ENCODE measurements around the gene TDO2. TPM values are rescaled to one million over a fixed set of nuclear protein-coding genes. Genes with fewer than 3 reads are reported as not detected.

TDO2 gene
- polyA plus RNA-seq, 1 donor from 2014 or later, result 0.73 TPM

- no peak overlapping the region for H3K27ac ChIP-seq (ENCODE audit: low read length)
- H3K9me3 ChIP-seq (ENCODE audit: low read length), result no peaks in the 10 kb centered on the region
- H3K4me2 ChIP-seq (ENCODE audit: low read length), result no peak overlapping the region
- no peaks in the 10 kb centered on the region for H3K36me3 ChIP-seq (ENCODE audit: insufficient read depth, low read length)
- no peaks in the 10 kb centered on the region for H3K27me3 ChIP-seq (ENCODE audit: insufficient read depth, low read depth, low read length)
- no peaks in the 10 kb centered on the region for H3K9me2 ChIP-seq (ENCODE audit: insufficient read depth, low read length)
- H4K20me1 ChIP-seq (ENCODE audit: insufficient read depth), result no peaks in the 10 kb centered on the region
- H2AFZ ChIP-seq (ENCODE audit: low read depth, low read length), result no peak overlapping the region
- no peaks in the 10 kb centered on the region for H3K79me2 ChIP-seq (replicated peaks; ENCODE audit: insufficient read depth, low read length)
- no peak for TF ChIP-seq RAD21 (conservative IDR thresholded peaks at IDR 0.05)
- TF ChIP-seq, protein P1, sequence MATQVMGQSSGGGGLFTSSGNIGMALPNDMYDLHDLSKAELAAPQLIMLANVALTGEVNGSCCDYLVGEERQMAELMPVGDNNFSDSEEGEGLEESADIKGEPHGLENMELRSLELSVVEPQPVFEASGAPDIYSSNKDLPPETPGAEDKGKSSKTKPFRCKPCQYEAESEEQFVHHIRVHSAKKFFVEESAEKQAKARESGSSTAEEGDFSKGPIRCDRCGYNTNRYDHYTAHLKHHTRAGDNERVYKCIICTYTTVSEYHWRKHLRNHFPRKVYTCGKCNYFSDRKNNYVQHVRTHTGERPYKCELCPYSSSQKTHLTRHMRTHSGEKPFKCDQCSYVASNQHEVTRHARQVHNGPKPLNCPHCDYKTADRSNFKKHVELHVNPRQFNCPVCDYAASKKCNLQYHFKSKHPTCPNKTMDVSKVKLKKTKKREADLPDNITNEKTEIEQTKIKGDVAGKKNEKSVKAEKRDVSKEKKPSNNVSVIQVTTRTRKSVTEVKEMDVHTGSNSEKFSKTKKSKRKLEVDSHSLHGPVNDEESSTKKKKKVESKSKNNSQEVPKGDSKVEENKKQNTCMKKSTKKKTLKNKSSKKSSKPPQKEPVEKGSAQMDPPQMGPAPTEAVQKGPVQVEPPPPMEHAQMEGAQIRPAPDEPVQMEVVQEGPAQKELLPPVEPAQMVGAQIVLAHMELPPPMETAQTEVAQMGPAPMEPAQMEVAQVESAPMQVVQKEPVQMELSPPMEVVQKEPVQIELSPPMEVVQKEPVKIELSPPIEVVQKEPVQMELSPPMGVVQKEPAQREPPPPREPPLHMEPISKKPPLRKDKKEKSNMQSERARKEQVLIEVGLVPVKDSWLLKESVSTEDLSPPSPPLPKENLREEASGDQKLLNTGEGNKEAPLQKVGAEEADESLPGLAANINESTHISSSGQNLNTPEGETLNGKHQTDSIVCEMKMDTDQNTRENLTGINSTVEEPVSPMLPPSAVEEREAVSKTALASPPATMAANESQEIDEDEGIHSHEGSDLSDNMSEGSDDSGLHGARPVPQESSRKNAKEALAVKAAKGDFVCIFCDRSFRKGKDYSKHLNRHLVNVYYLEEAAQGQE (IDR thresholded peaks at IDR 0.05; ENCODE audit: borderline replicate concordance), result no peak
- TF ChIP-seq EZH2 (IDR thresholded peaks at IDR 0.05; ENCODE audit: borderline replicate concordance, insufficient read depth, low read length, poor library complexity, severe bottlenecking), result no peak
- TF ChIP-seq POLR2AphosphoS5 (IDR thresholded peaks at IDR 0.05), result no peak
- TF ChIP-seq CTCF (IDR thresholded peaks at IDR 0.05; ENCODE audit: poor library complexity, severe bottlenecking), result no peak
- H3F3A ChIP-seq (ENCODE audit: insufficient read depth, low read length, poor library complexity, severe bottlenecking), result no peaks in the 10 kb centered on the region
- H3K4me3 ChIP-seq (ENCODE audit: low read length), result no peak overlapping the region
- H3K9ac ChIP-seq (ENCODE audit: low read length), result no peak overlapping the region
Observed at GRCh38 chr4:155935389-155935986, 32.0 kb downstream of the TDO2 start.

DNA sequence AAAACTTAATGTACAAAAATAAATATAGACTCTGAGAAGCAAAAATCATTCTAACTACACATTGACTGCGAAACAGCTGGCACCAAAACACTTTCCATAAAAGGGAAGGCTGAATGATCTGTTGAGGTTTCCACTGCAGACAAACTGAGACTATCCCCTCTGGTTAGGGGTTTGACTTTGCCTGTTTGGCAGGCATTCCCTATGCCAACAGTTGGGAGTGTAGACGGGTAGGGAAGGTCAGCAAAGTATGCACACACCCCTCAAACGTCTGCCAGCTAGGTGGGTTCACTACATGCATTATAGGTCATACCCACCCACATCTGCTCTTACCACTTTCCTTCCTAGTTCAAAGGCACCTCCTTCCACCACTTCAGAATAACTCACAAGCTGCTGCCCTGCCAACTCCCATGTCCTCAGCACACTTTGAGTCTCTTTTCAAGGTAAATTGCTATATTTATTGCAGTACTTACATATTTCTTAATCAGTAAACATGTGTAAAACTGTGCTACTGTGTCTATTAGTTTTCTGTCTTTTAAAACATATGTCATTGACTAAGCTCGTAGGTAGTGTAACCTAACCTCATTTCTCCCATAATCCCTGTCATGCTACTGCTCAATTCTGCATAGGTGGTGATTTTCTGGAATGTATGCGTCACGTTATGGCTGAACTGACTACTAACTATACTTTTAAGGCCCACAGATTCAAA, 37.7 kb downstream of the TDO2 start:
- no peak overlapping the region for H3K27ac ChIP-seq (ENCODE audit: low read length)
- H3K79me2 ChIP-seq (replicated peaks; ENCODE audit: insufficient read depth, low read length), result no peaks in the 10 kb centered on the region
- TF ChIP-seq SMC3 (conservative IDR thresholded peaks at IDR 0.05; ENCODE audit: poor library complexity) (no peak), POLR2AphosphoS5 (IDR thresholded peaks at IDR 0.05) (no peak), RAD21 (conservative IDR thresholded peaks at IDR 0.05) (no peak)
- H4K20me1 ChIP-seq (ENCODE audit: insufficient read depth), result no peaks in the 10 kb centered on the region
- H2AFZ ChIP-seq (ENCODE audit: low read depth, low read length), result no peak overlapping the region
- H3K36me3 ChIP-seq (ENCODE audit: insufficient read depth, low read length), result no peaks in the 10 kb centered on the region
- no peak overlapping the region for H3K4me2 ChIP-seq (ENCODE audit: low read length)
- H3F3A ChIP-seq (ENCODE audit: insufficient read depth, low read length, poor library complexity, severe bottlenecking), result no peaks in the 10 kb centered on the region
- H3K9me2 ChIP-seq (ENCODE audit: insufficient read depth, low read length), result no peaks in the 10 kb centered on the region
- no peak overlapping the region for H3K9ac ChIP-seq (ENCODE audit: low read length)
- H3K9me3 ChIP-seq (ENCODE audit: low read length), result no peaks in the 10 kb centered on the region
- H3K27me3 ChIP-seq (ENCODE audit: insufficient read depth, low read depth, low read length), result no peaks in the 10 kb centered on the region
- H3K4me3 ChIP-seq (ENCODE audit: low read length), result no peak overlapping the region

DNA sequence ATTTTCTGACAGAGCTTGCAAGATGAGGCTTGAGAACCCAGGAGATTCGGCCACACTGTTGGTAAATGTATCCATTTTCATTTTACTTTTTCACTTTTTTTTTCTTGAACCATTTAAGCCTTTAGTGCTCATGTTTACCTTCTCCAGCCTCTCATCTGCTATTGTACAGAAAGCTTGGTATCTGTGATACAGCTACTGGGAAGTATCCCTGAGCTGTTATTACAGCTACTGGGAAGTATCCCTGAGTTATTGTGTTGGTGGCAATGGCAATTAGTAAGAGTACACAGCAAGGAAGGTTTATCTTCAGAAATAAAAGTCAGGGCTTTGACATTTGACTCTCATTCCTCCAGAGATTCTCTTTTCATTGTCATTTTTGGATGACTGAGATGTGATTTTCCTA, 38.3 kb downstream of the TDO2 start:
- Histone ChIP-seq H3K9me2 (ENCODE audit: insufficient read depth, low read length) (no peaks in the 10 kb centered on the region), H3K27ac (ENCODE audit: low read length) (no peak overlapping the region), H3K27me3 (ENCODE audit: insufficient read depth, low read depth, low read length) (no peaks in the 10 kb centered on the region), H2AFZ (ENCODE audit: low read depth, low read length) (no peak overlapping the region), H3K9ac (ENCODE audit: low read length) (no peak overlapping the region), H3K9me3 (ENCODE audit: low read length) (no peaks in the 10 kb centered on the region), H3K4me2 (ENCODE audit: low read length) (no peak overlapping the region), H3F3A (ENCODE audit: insufficient read depth, low read length, poor library complexity, severe bottlenecking) (no peaks in the 10 kb centered on the region), H3K36me3 (ENCODE audit: insufficient read depth, low read length) (no peaks in the 10 kb centered on the region), H4K20me1 (ENCODE audit: insufficient read depth) (no peaks in the 10 kb centered on the region), H3K4me3 (ENCODE audit: low read length) (no peak overlapping the region), H3K79me2 (replicated peaks; ENCODE audit: insufficient read depth, low read length) (no peaks in the 10 kb centered on the region)
- TF ChIP-seq RAD21 (conservative IDR thresholded peaks at IDR 0.05) (no peak), MXI1 (conservative IDR thresholded peaks at IDR 0.05; ENCODE audit: poor library complexity, severe bottlenecking) (no peak), EP300 (conservative IDR thresholded peaks at IDR 0.05; ENCODE audit: poor library complexity, severe bottlenecking) (no peak), POLR2AphosphoS5 (IDR thresholded peaks at IDR 0.05) (no peak), CTCF (IDR thresholded peaks at IDR 0.05; ENCODE audit: poor library complexity, severe bottlenecking) (no peak), TAF1 (IDR thresholded peaks at IDR 0.05; ENCODE audit: low read depth) (no peak), SMC3 (conservative IDR thresholded peaks at IDR 0.05; ENCODE audit: poor library complexity) (no peak), EZH2 (IDR thresholded peaks at IDR 0.05; ENCODE audit: borderline replicate concordance, insufficient read depth, low read length, poor library complexity, severe bottlenecking) (no peak)
- TF ChIP-seq, protein P1 (IDR thresholded peaks at IDR 0.05; ENCODE audit: borderline replicate concordance), result no peak

Data from neural cell (in vitro differentiated cells).